GM11168 (cell line): ENCODE data around the gene CCDC85C.

Experiments
- in situ Hi-C: fragments of 300-500 bp; cut with MboI; formaldehyde crosslinking; loops from one replicate; pipeline ENCODE4 v1.12.0; 2022; ENCODE audit warnings: low sequenced_read_pairs; ENCODE audit not compliant: unreplicated experiment

Gene CCDC85C

GRCh38 chr14:99527427-99528076 lies 76.5 kb downstream of the CCDC85C start:
- in situ Hi-C loops = no loop called here

- in situ Hi-C loops = no loop called here
Observed at GRCh38 chr14:99527026-99527425, 77.0 kb downstream of the CCDC85C start.

GRCh38 chr14:99525699-99526080 lies 78.3 kb downstream of the CCDC85C start:
- in situ Hi-C loops = no loop called here

- in situ Hi-C loops = loop anchor here (25.0 kb wide), 1 partner anchor 362 kb away; no protein-coding TSS in a partner anchor
Observed at GRCh38 chr14:99524804-99525698, 79.0 kb downstream of the CCDC85C start.

GRCh38 chr14:99524091-99524661 lies 79.8 kb downstream of the CCDC85C start:
- in situ Hi-C loops = loop anchor here (25.0 kb wide), 1 partner anchor 363 kb away; no protein-coding TSS in a partner anchor

- in situ Hi-C loops = loop anchor here (25.0 kb wide), 1 partner anchor 364 kb away; no protein-coding TSS in a partner anchor
Observed at GRCh38 chr14:99523704-99524055, 80.3 kb downstream of the CCDC85C start.

- in situ Hi-C loops = loop anchor here (25.0 kb wide), 1 partner anchor 364 kb away; no protein-coding TSS in a partner anchor
Observed at GRCh38 chr14:99522934-99523703, 80.9 kb downstream of the CCDC85C start.

GRCh38 chr14:99522457-99522891 lies 81.5 kb downstream of the CCDC85C start:
- in situ Hi-C loops = loop anchor here (25.0 kb wide), 1 partner anchor 365 kb away; no protein-coding TSS in a partner anchor

GRCh38 chr14:99522025-99522401 lies 82.0 kb downstream of the CCDC85C start:
- in situ Hi-C loops = loop anchor here (25.0 kb wide), 1 partner anchor 365 kb away; no protein-coding TSS in a partner anchor

GRCh38 chr14:99521176-99522024 lies 82.6 kb downstream of the CCDC85C start:
- in situ Hi-C loops = loop anchor here (25.0 kb wide), 1 partner anchor 366 kb away; no protein-coding TSS in a partner anchor

GRCh38 chr14:99520571-99521081 lies 83.4 kb downstream of the CCDC85C start:
- in situ Hi-C loops = loop anchor here (25.0 kb wide), 1 partner anchor 367 kb away; no protein-coding TSS in a partner anchor

- in situ Hi-C loops = loop anchor here (5.0 to 25.0 kb wide), 2 partner anchors 112 to 367 kb away; no protein-coding TSS in a partner anchor
Observed at GRCh38 chr14:99519931-99520421, 84.0 kb downstream of the CCDC85C start.

GRCh38 chr14:99519347-99519881 lies 84.6 kb downstream of the CCDC85C start:
- in situ Hi-C loops = loop anchor here (5.0 to 25.0 kb wide), 2 partner anchors 113 to 368 kb away; no protein-coding TSS in a partner anchor

GRCh38 chr14:99518441-99519346 lies 85.3 kb downstream of the CCDC85C start:
- in situ Hi-C loops = loop anchor here (5.0 to 25.0 kb wide), 2 partner anchors 114 to 369 kb away; no protein-coding TSS in a partner anchor

GRCh38 chr14:99517643-99518381 lies 86.2 kb downstream of the CCDC85C start:
- in situ Hi-C loops = loop anchor here (5.0 to 25.0 kb wide), 2 partner anchors 114 to 369 kb away; no protein-coding TSS in a partner anchor
